SJCRH30 (cell line): Measurements from ENCODE around the gene THSD4. TPM values are rescaled to one million over a fixed set of nuclear protein-coding genes. Genes with fewer than 3 reads are reported as not detected.

ENCODE experiments used
- DNase-seq, 2 experiments: peaks; one replicate each; pipeline ENCODE4 v3.0.0-alpha.2; 2015 to 2020
- H3K27ac ChIP-seq: fragments of 250-450 bp; sonication (Bioruptor Pico); 2 replicates; pipeline ENCODE4 v1.5.1; 2020; ENCODE audit warnings: mild to moderate bottlenecking, moderate library complexity
- H3K27me3 ChIP-seq: fragments of 250-450 bp; sonication (Bioruptor Pico); 2 replicates; pipeline ENCODE4 v1.5.1; 2020; ENCODE audit warnings: mild to moderate bottlenecking, moderate library complexity
- H3K36me3 ChIP-seq: fragments of 250-450 bp; sonication (Bioruptor Pico); 2 replicates; pipeline ENCODE4 v1.5.1; 2020; ENCODE audit warnings: mild to moderate bottlenecking, moderate library complexity
- H3K4me1 ChIP-seq: fragments of 250-450 bp; sonication (Bioruptor Pico); 2 replicates; pipeline ENCODE4 v1.5.1; 2020; ENCODE audit warnings: mild to moderate bottlenecking, moderate library complexity
- H3K4me3 ChIP-seq: fragments of 250-450 bp; sonication (Bioruptor Pico); 2 replicates; pipeline ENCODE4 v1.5.1; 2020; ENCODE audit warnings: mild to moderate bottlenecking, moderate library complexity
- H3K9me3 ChIP-seq: fragments of 250-450 bp; sonication (Bioruptor Pico); replicated peaks from 2 replicates; pipeline ENCODE4 v1.5.1; 2020; ENCODE audit warnings: mild to moderate bottlenecking, moderate library complexity
- total RNA-seq: library from RNA; depleted of rRNA; stranded (reverse); fragments of >200 nt; shearing (Covaris generic); gene quantifications from 2 replicates; pipeline ENCODE4 v1.2.3, GENCODE V29; 2014

The THSD4 gene
- total RNA-seq, 1 experiment from 2014 or later: 20.7 TPM

- H3K36me3 ChIP-seq: no peaks in the 10 kb centered on the region
- no peaks in the 10 kb centered on the region for H3K27me3 ChIP-seq
- no peak overlapping the region for H3K27ac ChIP-seq
- no peak for DNase-seq
- no peak overlapping the region for H3K4me3 ChIP-seq
- no peaks in the 10 kb centered on the region for H3K9me3 ChIP-seq
- peaks cover 26% of the 10 kb centered on the region for H3K4me1 ChIP-seq
Observed at GRCh38 chr15:71444866-71445590, 329.8 kb downstream of the THSD4 start.

- no peak overlapping the region for H3K27ac ChIP-seq
- no peaks in the 10 kb centered on the region for H3K9me3 ChIP-seq
- no peaks in the 10 kb centered on the region for H3K27me3 ChIP-seq
- H3K4me1 ChIP-seq: peaks cover 16% of the 10 kb centered on the region
- DNase-seq: no peak
- H3K36me3 ChIP-seq: no peaks in the 10 kb centered on the region
- no peak overlapping the region for H3K4me3 ChIP-seq
Observed at GRCh38 chr15:71447328-71448250, 332.3 kb downstream of the THSD4 start.

GRCh38 chr15:71448688-71449114, 333.4 kb downstream of the THSD4 start:
- H3K36me3 ChIP-seq: no peaks in the 10 kb centered on the region
- DNase-seq: peak; percentile 62 to 93
- no peaks in the 10 kb centered on the region for H3K27me3 ChIP-seq
- H3K4me3 ChIP-seq: no peak overlapping the region
- H3K4me1 ChIP-seq: peaks cover 16% of the 10 kb centered on the region
- no peaks in the 10 kb centered on the region for H3K9me3 ChIP-seq
- no peak overlapping the region for H3K27ac ChIP-seq

- Histone ChIP-seq H3K4me3 (no peak overlapping the region), H3K4me1 (peaks cover 16% of the 10 kb centered on the region), H3K36me3 (no peaks in the 10 kb centered on the region), H3K27me3 (no peaks in the 10 kb centered on the region), H3K9me3 (no peaks in the 10 kb centered on the region), H3K27ac (no peak overlapping the region)
- no peak for DNase-seq
Observed at GRCh38 chr15:71449363-71449762, 334.1 kb downstream of the THSD4 start.

GRCh38 chr15:71449956-71450355, 334.7 kb downstream of the THSD4 start:
- H3K9me3 ChIP-seq: no peaks in the 10 kb centered on the region
- H3K4me3 ChIP-seq: no peak overlapping the region
- no peaks in the 10 kb centered on the region for H3K27me3 ChIP-seq
- H3K4me1 ChIP-seq: peaks cover 18% of the 10 kb centered on the region
- H3K27ac ChIP-seq: no peak overlapping the region
- no peak for DNase-seq
- no peaks in the 10 kb centered on the region for H3K36me3 ChIP-seq

GRCh38 chr15:71451130-71451529, 335.9 kb downstream of the THSD4 start:
- Histone ChIP-seq H3K36me3 (no peaks in the 10 kb centered on the region), H3K9me3 (no peaks in the 10 kb centered on the region), H3K27me3 (no peaks in the 10 kb centered on the region), H3K4me3 (no peak overlapping the region), H3K4me1 (peaks cover 30% of the 10 kb centered on the region), H3K27ac (no peak overlapping the region)
- DNase-seq: no peak

GRCh38 chr15:71452893-71453292, 337.6 kb downstream of the THSD4 start:
- no peaks in the 10 kb centered on the region for H3K27me3 ChIP-seq
- no peak overlapping the region for H3K4me3 ChIP-seq
- peaks cover 23% of the 10 kb centered on the region for H3K4me1 ChIP-seq
- no peaks in the 10 kb centered on the region for H3K9me3 ChIP-seq
- DNase-seq: no peak
- no peaks in the 10 kb centered on the region for H3K36me3 ChIP-seq
- H3K27ac ChIP-seq: no peak overlapping the region

- no peak for DNase-seq
- Histone ChIP-seq H3K9me3 (no peaks in the 10 kb centered on the region), H3K27ac (no peak overlapping the region), H3K4me1 (peaks cover 15% of the 10 kb centered on the region), H3K36me3 (no peaks in the 10 kb centered on the region), H3K27me3 (no peaks in the 10 kb centered on the region), H3K4me3 (no peak overlapping the region)
Observed at GRCh38 chr15:71454462-71454996, 339.3 kb downstream of the THSD4 start.

- Histone ChIP-seq H3K9me3 (no peaks in the 10 kb centered on the region), H3K36me3 (no peaks in the 10 kb centered on the region), H3K4me1 (peaks cover 15% of the 10 kb centered on the region), H3K4me3 (no peak overlapping the region), H3K27me3 (no peaks in the 10 kb centered on the region), H3K27ac (no peak overlapping the region)
- peak in 1 of 2 experiments; percentile 53 for DNase-seq
Observed at GRCh38 chr15:71455107-71455506, 339.8 kb downstream of the THSD4 start.

- DNase-seq: no peak
- H3K4me3 ChIP-seq: no peak overlapping the region
- H3K27me3 ChIP-seq: no peaks in the 10 kb centered on the region
- H3K4me1 ChIP-seq: peaks cover 15% of the 10 kb centered on the region
- no peaks in the 10 kb centered on the region for H3K36me3 ChIP-seq
- H3K9me3 ChIP-seq: no peaks in the 10 kb centered on the region
- H3K27ac ChIP-seq: no peak overlapping the region
Observed at GRCh38 chr15:71455878-71456277, 340.6 kb downstream of the THSD4 start.

GRCh38 chr15:71456362-71456761, 341.1 kb downstream of the THSD4 start:
- Histone ChIP-seq H3K27me3 (no peaks in the 10 kb centered on the region), H3K4me3 (no peak overlapping the region), H3K4me1 (peaks cover 15% of the 10 kb centered on the region), H3K36me3 (no peaks in the 10 kb centered on the region), H3K27ac (no peak overlapping the region), H3K9me3 (no peaks in the 10 kb centered on the region)
- no peak for DNase-seq

- DNase-seq: no peak
- Histone ChIP-seq H3K4me1 (peaks cover 15% of the 10 kb centered on the region), H3K36me3 (no peaks in the 10 kb centered on the region), H3K27ac (no peak overlapping the region), H3K4me3 (no peak overlapping the region), H3K9me3 (no peaks in the 10 kb centered on the region), H3K27me3 (no peaks in the 10 kb centered on the region)
Observed at GRCh38 chr15:71456811-71457210, 341.5 kb downstream of the THSD4 start.

GRCh38 chr15:71458089-71458660, 342.9 kb downstream of the THSD4 start:
- H3K36me3 ChIP-seq: no peaks in the 10 kb centered on the region
- H3K4me3 ChIP-seq: no peak overlapping the region
- no peak overlapping the region for H3K27ac ChIP-seq
- no peak for DNase-seq
- no peaks in the 10 kb centered on the region for H3K27me3 ChIP-seq
- peaks cover 15% of the 10 kb centered on the region for H3K4me1 ChIP-seq
- no peaks in the 10 kb centered on the region for H3K9me3 ChIP-seq

GRCh38 chr15:71461748-71462147, 346.5 kb downstream of the THSD4 start:
- Histone ChIP-seq H3K36me3 (no peaks in the 10 kb centered on the region), H3K4me1 (no peaks in the 10 kb centered on the region), H3K9me3 (no peaks in the 10 kb centered on the region), H3K27me3 (no peaks in the 10 kb centered on the region), H3K27ac (no peak overlapping the region), H3K4me3 (no peak overlapping the region)
- DNase-seq: no peak

GRCh38 chr15:71462638-71463037, 347.4 kb downstream of the THSD4 start:
- Histone ChIP-seq H3K27me3 (no peaks in the 10 kb centered on the region), H3K4me1 (no peaks in the 10 kb centered on the region), H3K27ac (no peak overlapping the region), H3K4me3 (no peak overlapping the region), H3K36me3 (no peaks in the 10 kb centered on the region), H3K9me3 (no peaks in the 10 kb centered on the region)
- DNase-seq: no peak
